Right cardiac atrium (tissue), 5 donors: Measurements from ENCODE around the gene TUBA8. TPM values are rescaled to one million over a fixed set of nuclear protein-coding genes. Genes with fewer than 3 reads are reported as not detected.
"Not testable (repeated sequence)": the region's sequence is repeated elsewhere in the genome, so short reads cannot be mapped to it uniquely, and the experiment has no call there.

Source experiments
- ATAC-seq, 2 donors: fragments of 200-7000 bp; cut with Tn5 transposase; one replicate each; pipeline versions ENCODE4 v1.8.0 to v1.9.1; 2020; ENCODE audit warnings: moderate library complexity in 2 of 2, mild to moderate bottlenecking in 1 of 2
- DNase-seq, 3 donors: peaks; one replicate each; pipeline ENCODE4 v3.0.0-alpha.2; 2020
- H3K27ac ChIP-seq: one replicate; pipeline ENCODE4 v1.5.1; 2013; ENCODE audit warnings: mild to moderate bottlenecking, low read length, control low read depth, moderate library complexity
- H3K27me3 ChIP-seq: one replicate; pipeline ENCODE4 v1.6.1; 2013; ENCODE audit not compliant: control insufficient read depth, insufficient read depth
- H3K4me1 ChIP-seq: one replicate; pipeline ENCODE4 v1.6.1; 2013; ENCODE audit warnings: low read length; ENCODE audit not compliant: control insufficient read depth, insufficient read depth
- H3K4me3 ChIP-seq: one replicate; pipeline ENCODE4 v1.5.1; 2013; ENCODE audit warnings: low read length, control low read depth
- H3K9me3 ChIP-seq: one replicate; pipeline ENCODE4 v1.6.1; 2013; ENCODE audit warnings: low read length; ENCODE audit not compliant: control insufficient read depth
- WGBS: extraction: QIAGEN DNeasy Blood & Tissue Kit; methylation state at CpG from one replicate; pipeline ENCODE4 v1.1.7; 2013; 5-methylcytosine and 5-hydroxymethylcytosine counted together
- intact Hi-C, 4 donors: fragments of 100-400 bp; cut with DNase I; formaldehyde crosslinking; loops; one replicate each; pipeline versions ENCODE4 v1.11.0 to v1.14.0; 2022 to 2023
- polyA plus RNA-seq: library from polyadenylated mRNA; stranded (reverse); fragments of 200-250 nt; gene quantifications from one replicate; pipeline ENCODE4 v1.2.3, GENCODE V29; 2013
- total RNA-seq, 4 donors: library from RNA; stranded (reverse); fragmentation: NEBNext Ultra II Directional; extraction: Animal tissue kit (Norgen Biotek cat#: 25700); gene quantifications; one replicate each; pipeline ENCODE4 v1.2.1, GENCODE V29; 2021
- donor health status: healthy with polysubstance abuse.
- donor health status: DM: no; HTN: yes; CAD: no.
- donor health status: DM: no; HTN: no; CAD: no.
- donor health status: DM: no; HTN: yes; CAD: no; lungs with severe emphysema.
- donor health status: DM: yes; HTN: yes; CAD: no.

TUBA8 gene
- total and polyA plus RNA-seq, 5 donors = 64.7 to 307 (median 123) TPM

DNA sequence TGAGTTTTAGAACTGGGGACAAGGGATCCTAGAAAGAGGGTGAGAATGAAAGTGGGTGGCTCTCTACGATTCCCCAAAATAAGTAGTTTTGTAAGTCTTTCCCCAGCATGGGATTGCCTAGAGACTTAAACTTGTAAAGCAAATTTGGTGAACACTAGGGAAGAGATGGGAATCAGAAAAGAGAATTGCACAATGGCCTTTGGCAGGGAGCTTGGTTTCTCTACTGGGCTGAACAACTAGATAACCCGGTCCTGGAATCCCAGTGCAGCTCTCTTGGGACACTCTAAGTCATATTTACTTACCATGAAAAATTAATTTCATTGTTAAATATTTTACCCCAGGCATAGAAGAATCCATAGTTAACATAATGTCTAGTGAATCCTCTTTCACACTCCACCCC is 22.8 kb downstream of the TUBA8 start:
- Histone ChIP-seq H3K27ac (peak overlapping the region; percentile 70), H3K4me1 (peaks cover 8% of the 10 kb centered on the region), H3K4me3 (no peak overlapping the region), H3K9me3 (no peaks in the 10 kb centered on the region), H3K27me3 (no peaks in the 10 kb centered on the region)
- WGBS = 54% methylated on average over 2 of the region's 2 CpGs
- intact Hi-C loops = no loop called here
- DNase-seq (peak in 1 of 3 donors; percentile 57), ATAC-seq (peak; percentile 63 to 80)

DNA sequence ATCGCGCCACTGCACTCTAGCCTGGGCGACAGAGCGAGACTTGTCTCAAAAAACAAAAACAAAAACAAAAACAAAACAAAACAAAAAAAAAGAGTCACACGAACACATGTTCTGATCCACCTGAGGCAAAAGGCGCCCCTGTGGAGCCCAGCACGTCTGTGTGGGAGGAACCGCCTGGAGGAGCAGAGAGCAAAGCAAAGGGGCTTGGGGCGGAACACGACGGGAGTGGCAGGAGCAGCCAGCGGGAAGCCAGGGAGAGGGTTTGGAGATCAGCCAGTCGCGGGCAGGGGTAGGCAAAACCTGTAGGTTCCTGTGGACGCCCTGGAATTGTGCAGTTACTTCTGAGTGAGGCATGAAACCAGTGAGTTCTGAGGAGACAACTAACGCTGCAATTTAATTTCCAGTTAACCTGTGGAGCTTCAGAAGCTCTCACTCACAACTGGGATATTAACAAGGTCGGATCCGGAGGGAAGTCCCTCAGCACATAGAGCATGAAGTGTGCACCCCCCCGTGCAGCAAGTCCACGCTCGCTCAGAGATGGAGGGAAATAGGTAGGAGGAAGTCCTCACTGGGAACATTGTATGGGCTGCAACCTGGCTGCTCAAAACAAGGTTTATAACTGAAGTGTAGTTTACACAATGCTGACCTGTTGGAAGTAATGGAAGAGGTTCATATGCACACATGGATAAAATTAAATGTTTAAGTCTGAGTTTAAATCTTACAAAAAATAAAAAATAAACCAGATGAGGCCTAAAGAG is 26.1 kb downstream of the TUBA8 start:
- intact Hi-C loops = no loop called here
- Histone ChIP-seq H3K27me3 (no peaks in the 10 kb centered on the region), H3K27ac (no peak overlapping the region), H3K4me1 (peaks cover 3% of the 10 kb centered on the region), H3K9me3 (no peaks in the 10 kb centered on the region), H3K4me3 (no peak overlapping the region)
- peak in 1 of 2 donors; percentile 3 for ATAC-seq
- no peak for DNase-seq
- 90% methylated on average over 21 of the region's 21 CpGs for WGBS

DNA sequence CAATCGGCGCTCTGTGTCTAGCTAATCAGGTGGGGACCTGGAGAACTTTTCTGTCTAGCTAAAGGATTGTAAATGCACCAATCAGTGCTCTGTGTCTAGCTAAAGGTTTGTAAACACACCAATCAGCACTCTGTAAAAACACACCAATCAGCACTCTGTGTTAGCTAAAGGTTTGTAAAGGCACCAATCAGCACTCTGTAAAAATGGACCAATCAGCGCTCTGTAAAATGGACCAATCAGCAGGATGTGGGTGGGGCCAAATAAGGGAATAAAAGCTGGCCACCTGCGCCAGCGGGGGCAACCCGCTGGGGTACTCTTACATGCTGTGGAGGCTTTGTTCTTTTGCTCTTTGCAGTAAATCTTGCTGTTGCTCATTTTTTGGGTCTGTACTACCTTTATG is 30.4 kb downstream of the TUBA8 start:
- ATAC-seq, H3K9me3 ChIP-seq, intact Hi-C loops, H3K4me3 ChIP-seq, H3K4me1 ChIP-seq, DNase-seq, H3K27me3 ChIP-seq, H3K27ac ChIP-seq: not testable (repeated sequence)
- 95% methylated on average over 6 of the region's 6 CpGs for WGBS

DNA sequence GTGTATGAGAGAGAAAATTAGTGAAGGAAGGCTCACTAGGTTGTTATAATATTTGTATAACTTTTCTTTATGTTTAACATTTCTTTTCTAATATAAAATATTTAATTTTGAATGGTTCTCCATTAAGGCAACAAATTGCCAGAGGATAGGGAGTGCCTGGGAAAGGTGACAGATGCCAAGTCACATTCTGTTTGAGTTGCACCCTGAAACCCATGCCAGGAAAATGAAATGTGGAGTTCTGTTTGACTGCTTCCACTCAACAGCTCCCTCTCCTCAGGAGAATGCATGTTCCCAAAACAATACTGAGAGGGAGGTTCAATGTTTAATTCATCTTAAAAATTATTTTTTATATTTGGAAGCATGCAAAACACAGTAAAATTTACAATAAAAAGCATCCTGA is 33.5 kb downstream of the TUBA8 start:
- H3K27me3 ChIP-seq = no peaks in the 10 kb centered on the region
- no peak overlapping the region for H3K27ac ChIP-seq
- intact Hi-C loops = no loop called here
- no peak for DNase-seq
- peaks cover 4% of the 10 kb centered on the region for H3K4me1 ChIP-seq
- ATAC-seq = no peak
- H3K9me3 ChIP-seq = no peaks in the 10 kb centered on the region
- no peak overlapping the region for H3K4me3 ChIP-seq

DNA sequence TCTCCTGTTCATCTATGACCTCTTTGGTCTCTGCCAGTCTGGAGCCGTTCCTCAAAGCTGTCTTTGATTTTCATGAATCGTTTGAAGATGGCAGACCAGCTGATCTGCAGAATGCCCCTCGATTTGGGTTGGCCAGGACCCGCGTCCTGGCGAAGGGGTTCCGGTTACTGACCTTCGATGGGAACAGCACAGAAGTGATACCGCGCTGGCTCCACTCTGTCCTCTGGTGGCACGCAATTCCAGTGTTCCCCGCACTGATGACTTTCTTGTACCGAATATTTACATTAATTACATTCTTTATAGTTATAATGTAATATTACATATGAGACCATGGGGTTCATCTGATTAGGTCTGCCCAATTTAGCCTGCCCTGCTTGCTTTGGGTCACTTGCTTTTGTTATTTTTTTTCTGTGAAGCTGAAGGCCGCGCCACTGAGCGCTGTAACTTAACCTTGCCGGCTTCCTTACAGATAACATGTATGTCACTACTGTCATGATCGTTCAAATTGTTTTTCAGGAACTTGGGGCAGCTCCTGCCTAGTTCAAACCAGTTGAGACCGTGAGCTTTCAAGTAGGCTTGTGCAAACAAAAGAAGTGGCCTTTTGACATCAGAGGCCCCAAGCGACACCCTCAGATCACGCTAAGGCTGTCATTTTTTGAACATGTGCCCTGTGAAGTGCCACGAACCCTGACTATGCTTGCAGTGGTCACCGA is 35.2 kb downstream of the TUBA8 start:
- 80% methylated on average over 23 of the region's 23 CpGs for WGBS
- intact Hi-C loops = no loop called here
- no peak overlapping the region for H3K4me3 ChIP-seq
- peaks cover 4% of the 10 kb centered on the region for H3K4me1 ChIP-seq
- ATAC-seq (no peak), DNase-seq (no peak)
- no peaks in the 10 kb centered on the region for H3K27me3 ChIP-seq
- H3K27ac ChIP-seq = no peak overlapping the region
- H3K9me3 ChIP-seq = no peaks in the 10 kb centered on the region

DNA sequence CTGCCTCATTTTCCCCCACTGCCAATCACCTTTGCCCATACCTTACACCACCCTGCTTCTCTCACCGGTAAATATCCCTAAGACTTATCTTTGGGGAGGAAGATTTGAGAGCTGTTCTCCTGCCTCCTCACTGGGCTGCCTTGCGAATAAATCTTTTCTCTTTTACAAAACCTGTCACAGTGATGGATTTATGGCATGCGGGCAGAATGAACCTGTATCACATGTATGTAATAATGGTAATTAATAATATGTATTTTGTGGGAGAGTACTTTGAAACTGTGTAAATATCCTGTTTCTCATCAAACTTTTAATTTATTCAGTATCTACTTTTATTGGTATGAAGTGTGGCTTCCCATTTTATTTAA is 35.8 kb downstream of the TUBA8 start:
- intact Hi-C loops = no loop called here
- WGBS = 87% methylated on average over 3 of the region's 3 CpGs
- DNase-seq (no peak), ATAC-seq (no peak)
- no peaks in the 10 kb centered on the region for H3K27me3 ChIP-seq
- H3K4me3 ChIP-seq = no peak overlapping the region
- no peaks in the 10 kb centered on the region for H3K9me3 ChIP-seq
- peaks cover 4% of the 10 kb centered on the region for H3K4me1 ChIP-seq
- H3K27ac ChIP-seq = no peak overlapping the region

DNA sequence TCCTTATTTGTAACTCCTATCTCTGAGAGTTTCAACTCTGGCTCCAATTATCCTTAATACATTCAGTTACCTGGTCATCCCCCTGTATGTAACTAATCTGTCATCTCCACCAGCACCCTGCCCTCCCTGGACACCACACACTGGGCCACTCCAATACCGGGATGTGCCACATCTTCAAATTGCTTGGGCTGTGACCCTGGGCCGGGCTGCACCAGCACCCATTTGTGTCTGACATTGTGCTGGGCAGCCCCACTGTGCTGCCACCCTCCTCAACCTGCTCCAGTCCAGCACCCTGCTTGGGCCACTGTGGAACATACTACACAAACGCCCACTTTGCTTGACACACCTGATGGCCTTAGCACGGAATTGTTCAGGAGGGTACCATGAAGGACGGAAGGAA is 37.2 kb downstream of the TUBA8 start:
- ATAC-seq (no peak), DNase-seq (no peak)
- intact Hi-C loops = no loop called here
- WGBS = 93% methylated on average over 5 of the region's 5 CpGs
- no peak overlapping the region for H3K27ac ChIP-seq
- no peak overlapping the region for H3K4me3 ChIP-seq
- H3K9me3 ChIP-seq = no peaks in the 10 kb centered on the region
- peaks cover 4% of the 10 kb centered on the region for H3K4me1 ChIP-seq
- no peaks in the 10 kb centered on the region for H3K27me3 ChIP-seq

DNA sequence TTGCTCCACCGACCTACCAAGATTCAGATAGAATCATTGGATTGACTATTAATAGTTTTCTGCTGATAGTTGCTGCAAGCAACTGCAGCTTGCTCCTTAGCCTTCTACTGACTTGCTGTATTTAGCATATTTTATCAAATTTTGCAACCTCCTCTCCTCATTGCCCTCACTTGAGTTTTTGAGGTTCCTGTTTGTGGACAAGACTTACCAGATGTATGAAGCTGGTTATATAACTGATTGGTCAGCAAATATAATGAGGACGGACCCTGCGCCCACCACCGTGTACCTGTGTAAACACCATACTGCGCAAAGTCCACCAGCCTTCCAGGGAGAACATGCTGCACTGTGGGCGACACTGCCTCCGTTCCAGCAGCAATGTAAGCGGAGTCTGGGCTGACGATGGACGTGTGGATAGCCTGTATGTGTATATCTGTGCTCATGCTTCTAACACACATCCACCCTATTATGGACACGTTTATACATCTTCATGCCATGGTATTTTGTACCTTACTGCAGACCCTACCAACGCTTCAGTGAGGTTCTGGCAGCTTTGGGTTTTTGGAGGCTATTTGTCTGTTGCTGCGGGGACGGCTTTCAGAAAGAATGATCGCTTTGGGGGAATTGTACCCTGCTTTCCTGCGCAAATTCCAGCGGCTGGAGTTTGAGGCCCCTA is 37.8 kb downstream of the TUBA8 start:
- ATAC-seq = no peak
- intact Hi-C loops = no loop called here
- Histone ChIP-seq H3K4me3 (no peak overlapping the region), H3K27ac (no peak overlapping the region), H3K4me1 (peaks cover 4% of the 10 kb centered on the region), H3K27me3 (no peaks in the 10 kb centered on the region), H3K9me3 (no peaks in the 10 kb centered on the region)
- 91% methylated on average over 17 of the region's 17 CpGs for WGBS
- DNase-seq = no peak

DNA sequence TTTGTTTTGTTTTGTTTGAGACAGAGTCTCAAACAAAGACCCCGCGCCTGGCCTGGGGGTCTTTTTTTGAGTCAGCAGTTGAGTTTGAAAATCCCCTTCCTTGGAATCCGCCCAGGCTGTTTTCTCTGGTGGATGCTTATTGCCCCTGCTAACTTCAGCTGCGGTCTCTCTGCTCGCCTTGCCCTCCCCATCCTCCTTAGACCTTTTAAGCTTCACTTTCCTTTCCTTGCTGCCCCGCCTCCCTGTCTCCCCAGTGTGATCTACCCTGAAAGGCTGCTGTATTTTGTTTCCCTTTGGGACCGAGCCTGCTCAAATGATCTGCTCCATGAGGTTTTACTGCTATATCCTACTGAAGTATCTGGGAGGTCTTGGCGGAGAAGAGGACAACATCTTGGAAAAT is 41.9 kb downstream of the TUBA8 start:
- Histone ChIP-seq H3K27me3 (no peaks in the 10 kb centered on the region), H3K4me3 (no peak overlapping the region), H3K4me1 (peaks cover 4% of the 10 kb centered on the region), H3K27ac (no peak overlapping the region), H3K9me3 (no peaks in the 10 kb centered on the region)
- DNase-seq (no peak), ATAC-seq (no peak)
- intact Hi-C loops = no loop called here
- 93% methylated on average over 8 of the region's 8 CpGs for WGBS

DNA sequence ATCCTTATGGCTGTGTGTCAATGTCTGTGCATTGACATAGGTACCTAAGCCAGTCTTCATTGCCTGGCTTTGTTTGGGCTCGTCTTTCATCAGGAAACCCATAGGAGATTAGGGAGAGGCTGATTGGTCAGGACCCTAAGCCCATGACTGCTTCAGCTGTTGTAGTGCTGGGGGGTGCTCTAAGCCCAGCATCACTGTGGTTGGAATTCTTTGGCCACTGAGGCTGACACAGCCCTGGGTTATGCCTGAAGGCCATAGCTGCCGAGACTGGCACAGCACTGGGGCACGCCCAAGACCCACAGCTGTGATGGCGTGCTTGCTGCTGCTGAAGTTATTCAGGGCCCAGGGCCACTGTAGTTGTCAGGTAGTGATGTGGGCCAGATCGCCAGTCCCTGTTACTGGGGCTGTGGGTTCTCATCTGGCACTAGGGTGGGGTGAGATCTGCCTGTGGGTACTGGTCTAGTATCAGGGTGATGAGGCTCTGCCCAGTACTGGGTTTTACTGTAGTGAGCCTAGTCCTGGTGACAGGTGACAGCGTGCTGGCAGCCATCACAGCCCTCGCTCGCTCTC is 44.3 kb downstream of the TUBA8 start:
- Histone ChIP-seq H3K27me3 (no peaks in the 10 kb centered on the region), H3K4me3 (no peak overlapping the region), H3K4me1 (no peaks in the 10 kb centered on the region), H3K9me3 (no peaks in the 10 kb centered on the region), H3K27ac (no peak overlapping the region)
- intact Hi-C loops = no loop called here
- DNase-seq (no peak), ATAC-seq (no peak)
- WGBS = 97% methylated on average over 8 of the region's 8 CpGs

DNA sequence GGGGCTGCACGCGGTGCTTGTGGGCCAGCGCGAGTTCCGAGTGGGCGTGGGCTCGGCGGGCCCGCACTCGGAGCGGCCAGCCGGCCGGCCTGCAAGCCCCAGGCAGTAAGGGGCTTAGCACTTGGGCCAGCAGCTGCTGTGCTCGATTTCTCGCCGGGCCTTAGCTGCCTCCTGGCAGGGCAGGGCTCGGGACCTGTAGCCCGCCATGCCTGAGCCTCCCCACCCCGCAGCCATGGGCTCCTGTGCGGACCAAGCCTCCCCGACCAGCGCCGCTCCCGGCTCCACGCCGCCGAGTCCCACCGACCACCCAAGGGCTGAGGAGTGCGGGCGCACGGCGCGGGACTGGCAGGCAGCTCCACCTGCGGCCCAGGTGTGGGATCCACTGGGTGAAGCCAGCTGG is 44.9 kb downstream of the TUBA8 start:
- H3K4me3 ChIP-seq, H3K27me3 ChIP-seq, H3K9me3 ChIP-seq, H3K27ac ChIP-seq, H3K4me1 ChIP-seq, intact Hi-C loops, ATAC-seq: not testable (repeated sequence)
- DNase-seq = peak in 2 of 3 donors; percentile 51 to 68
- 97% methylated on average over 34 of the region's 34 CpGs for WGBS
